GM18502 (cell line): ENCODE data around the gene CHCHD6.

ENCODE experiments used
- ATAC-seq: cut with Tn5 transposase; IDR thresholded peaks from one replicate; pipeline ENCODE4 v1.9.1; 2021; ENCODE audit warnings: mild to moderate bottlenecking; ENCODE audit not compliant: unreplicated experiment, poor library complexity

CHCHD6 gene

GRCh38 chr3:126668450-126669401 lies 35.3 kb upstream of the CHCHD6 start:
- ATAC-seq, result no peak

- no peak for ATAC-seq
Measured at GRCh38 chr3:126671521-126671920, 32.5 kb upstream of the CHCHD6 start.

GRCh38 chr3:126672340-126672739 lies 31.7 kb upstream of the CHCHD6 start:
- ATAC-seq, result no peak

DNA sequence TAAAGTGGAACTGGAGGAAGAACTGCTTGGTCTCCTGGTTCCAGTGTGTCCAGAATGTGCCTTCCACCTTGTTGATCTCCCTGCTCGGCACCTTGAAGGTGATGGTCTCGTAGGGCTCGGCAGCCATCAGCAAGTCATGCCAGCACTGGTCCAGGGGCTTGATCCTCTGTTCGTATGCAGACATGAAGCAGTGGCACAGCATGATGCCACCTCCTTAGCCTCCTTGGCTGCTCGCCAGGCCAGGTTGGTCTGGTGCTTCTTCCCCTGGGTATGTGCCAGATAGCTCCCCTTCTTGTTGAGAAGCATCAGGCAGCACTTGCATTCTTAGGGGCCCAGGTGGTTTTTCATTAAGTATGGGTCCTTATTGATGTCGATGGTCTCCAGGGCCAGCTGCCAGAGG lies 31.3 kb upstream of the CHCHD6 start:
- no peak for ATAC-seq

- no peak for ATAC-seq
Measured at GRCh38 chr3:126676919-126677705, 26.9 kb upstream of the CHCHD6 start.

GRCh38 chr3:126677862-126678503 lies 26.1 kb upstream of the CHCHD6 start:
- no peak for ATAC-seq

DNA sequence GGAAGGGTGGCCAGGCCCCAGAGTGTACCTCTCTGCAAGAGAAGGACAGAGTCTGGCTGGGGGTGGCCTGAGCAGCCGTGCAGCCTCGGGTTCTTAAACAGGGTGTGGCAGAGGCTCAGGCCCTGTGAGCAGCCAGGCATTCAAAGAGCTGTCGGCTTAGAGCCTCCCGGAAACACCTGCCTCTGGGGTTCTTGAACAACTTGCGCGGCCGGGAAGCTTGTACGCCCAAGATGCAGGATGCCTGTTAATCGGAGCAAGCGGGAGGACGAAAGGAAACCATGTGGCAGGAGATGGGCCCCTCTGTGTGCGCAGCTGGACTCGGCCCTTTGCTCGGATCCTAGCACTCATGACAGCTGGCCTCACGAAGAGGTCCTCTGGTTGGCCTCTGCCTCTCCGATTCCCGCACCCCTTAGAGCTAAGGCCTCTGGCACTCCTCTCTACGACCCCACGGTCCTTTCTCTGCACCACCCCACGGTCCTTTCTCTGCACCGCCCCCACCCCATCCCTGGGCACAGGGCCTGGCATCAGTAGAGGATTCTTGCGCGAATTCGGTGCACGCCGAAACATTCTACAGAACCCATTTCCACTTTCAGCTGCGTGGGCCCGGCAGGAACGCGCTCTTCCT lies 25.2 kb upstream of the CHCHD6 start:
- ATAC-seq, result no peak

DNA sequence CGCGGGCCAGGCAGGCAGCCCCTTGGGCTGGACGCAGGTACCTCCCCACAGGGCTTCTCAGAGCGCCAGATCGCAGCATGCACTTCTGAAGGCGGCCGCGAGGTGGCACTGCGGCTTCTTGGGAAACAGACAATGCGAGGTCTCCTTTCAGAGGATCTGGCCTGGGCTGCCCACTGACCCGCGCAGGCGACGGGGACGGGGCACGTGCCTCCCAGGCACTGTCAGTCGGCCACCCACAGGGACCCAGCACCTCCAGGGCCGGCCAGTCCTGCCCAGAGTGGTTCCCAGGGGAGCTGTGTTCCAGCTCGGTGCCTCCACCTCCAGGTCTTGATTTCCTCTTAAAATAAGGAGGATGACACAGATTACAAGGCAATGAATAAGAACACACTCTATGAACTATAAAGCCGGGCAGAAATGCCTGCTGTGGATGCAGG lies 24.7 kb upstream of the CHCHD6 start:
- ATAC-seq, result no peak

DNA sequence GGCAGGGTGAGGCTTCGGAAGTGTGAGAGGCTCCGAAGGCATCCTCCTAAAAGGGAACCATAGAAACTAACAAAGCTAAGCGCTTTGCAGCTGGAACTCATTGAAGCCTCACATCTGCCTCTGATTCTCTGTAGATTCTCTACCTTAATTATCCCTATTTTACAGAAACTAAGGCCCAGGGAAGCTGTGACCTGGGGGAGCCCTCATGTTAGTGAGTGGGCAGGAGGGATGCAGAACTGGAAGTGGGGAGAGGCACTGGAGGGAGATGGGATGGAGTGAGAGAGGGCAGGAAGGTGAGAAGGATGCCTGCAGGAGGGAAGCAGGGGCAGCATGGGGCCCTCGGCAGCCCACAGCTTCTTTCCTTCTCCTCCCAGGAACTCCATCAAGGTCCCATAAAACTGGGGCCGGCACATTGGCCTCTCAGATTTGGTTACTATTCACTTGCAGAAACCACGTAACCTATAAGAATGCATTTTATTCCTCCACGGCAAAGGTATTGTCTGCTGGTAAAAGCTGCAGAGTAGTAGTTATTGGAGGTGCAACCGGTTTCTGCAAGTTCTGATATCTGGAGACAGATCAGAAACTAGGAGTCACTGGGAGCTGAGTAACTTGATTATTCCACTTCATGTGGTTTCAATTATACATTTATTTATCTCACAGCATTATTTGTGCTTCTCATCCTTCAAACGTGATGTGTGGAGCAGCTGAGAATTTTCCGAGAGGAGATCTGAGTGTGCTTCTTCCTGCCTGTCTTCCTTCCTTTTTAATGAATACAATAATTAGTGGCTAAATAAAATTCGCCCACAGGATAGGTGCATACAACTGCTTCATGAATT lies 24.0 kb upstream of the CHCHD6 start:
- no peak for ATAC-seq

DNA sequence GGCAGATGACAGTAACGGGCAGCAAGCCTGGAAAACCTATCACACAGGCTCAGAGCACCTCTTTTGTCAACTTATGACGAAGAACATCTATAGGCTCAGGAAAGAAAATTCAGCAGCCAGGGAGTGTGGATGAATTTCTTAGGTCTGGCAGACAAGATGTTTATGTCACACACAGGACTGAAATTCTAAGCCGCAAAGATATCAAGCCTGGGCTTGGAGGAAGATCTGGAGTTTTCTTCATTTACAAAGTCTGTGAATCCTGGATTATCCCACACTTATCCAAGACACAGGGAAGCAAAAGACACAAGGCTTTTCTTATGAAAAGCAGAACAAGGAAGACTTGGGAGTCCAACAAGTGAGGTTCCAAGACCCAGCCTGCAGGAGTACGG lies 23.4 kb upstream of the CHCHD6 start:
- no peak for ATAC-seq

- no peak for ATAC-seq
Measured at GRCh38 chr3:126682009-126682408, 22.0 kb upstream of the CHCHD6 start.

- ATAC-seq, result no peak
Measured at GRCh38 chr3:126683069-126683468, 21.0 kb upstream of the CHCHD6 start.

GRCh38 chr3:126684218-126684751 lies 19.8 kb upstream of the CHCHD6 start:
- ATAC-seq, result no peak

DNA sequence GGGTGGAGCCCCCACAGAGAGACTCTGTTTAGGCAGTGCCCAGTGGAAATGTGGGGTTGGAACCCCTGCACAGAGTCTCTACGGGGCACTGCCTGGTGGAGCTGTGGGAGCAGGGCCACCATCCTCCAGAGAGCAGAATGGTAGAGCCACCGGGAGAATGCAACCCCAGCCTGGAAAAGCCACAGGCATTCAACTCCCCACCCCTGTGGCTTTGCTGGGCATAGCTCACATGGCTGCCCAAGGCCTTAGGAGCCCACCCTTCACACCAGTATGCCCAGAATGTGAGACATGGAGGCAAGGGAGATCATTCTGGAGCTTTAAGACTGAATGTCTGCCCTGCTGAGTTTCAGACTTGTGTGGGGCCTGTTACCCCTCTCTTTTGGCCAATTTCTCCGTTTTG lies 19.0 kb upstream of the CHCHD6 start:
- no peak for ATAC-seq

- ATAC-seq, result no peak
Measured at GRCh38 chr3:126685493-126685892, 18.5 kb upstream of the CHCHD6 start.

DNA sequence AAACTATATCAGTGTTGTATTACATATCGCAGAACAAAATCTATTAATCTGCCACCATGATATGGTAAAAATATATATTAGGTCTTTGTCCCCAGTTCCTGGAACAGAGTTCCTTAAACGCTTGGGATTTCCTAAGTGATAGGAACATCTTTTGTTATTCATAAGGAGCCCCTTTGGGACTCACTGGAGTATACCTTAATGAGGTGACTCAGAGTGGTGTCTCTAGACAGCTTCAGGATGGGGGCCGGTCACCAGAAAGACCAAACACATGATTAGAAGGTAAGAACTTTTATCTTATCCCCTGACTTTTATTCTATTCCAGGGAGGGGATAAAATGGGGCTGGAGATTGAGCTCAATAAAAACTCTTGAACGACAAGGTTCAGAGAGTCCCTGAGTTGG lies 12.3 kb upstream of the CHCHD6 start:
- ATAC-seq, result no peak

DNA sequence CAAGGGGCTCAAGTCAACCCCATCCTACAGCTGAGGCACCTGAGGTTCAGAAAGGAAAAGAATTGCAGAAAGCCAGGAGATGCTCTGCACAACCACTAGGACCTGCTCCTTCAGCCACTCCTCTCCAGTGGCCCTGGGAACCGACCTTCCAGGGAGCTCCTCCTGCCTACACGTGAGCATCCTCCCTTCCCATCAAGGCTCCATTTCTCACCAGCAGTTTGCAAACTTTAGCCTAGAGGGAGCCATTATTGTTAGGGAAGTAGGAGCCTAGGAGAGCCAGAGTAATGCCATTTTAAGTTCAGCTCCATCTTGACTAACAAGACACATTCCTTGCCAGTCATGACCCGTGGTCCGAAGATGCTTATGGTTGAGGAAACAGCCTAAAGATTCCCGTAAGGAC lies 11.2 kb upstream of the CHCHD6 start:
- ATAC-seq, result no peak

GRCh38 chr3:126693921-126694320 lies 10.1 kb upstream of the CHCHD6 start:
- ATAC-seq, result no peak

DNA sequence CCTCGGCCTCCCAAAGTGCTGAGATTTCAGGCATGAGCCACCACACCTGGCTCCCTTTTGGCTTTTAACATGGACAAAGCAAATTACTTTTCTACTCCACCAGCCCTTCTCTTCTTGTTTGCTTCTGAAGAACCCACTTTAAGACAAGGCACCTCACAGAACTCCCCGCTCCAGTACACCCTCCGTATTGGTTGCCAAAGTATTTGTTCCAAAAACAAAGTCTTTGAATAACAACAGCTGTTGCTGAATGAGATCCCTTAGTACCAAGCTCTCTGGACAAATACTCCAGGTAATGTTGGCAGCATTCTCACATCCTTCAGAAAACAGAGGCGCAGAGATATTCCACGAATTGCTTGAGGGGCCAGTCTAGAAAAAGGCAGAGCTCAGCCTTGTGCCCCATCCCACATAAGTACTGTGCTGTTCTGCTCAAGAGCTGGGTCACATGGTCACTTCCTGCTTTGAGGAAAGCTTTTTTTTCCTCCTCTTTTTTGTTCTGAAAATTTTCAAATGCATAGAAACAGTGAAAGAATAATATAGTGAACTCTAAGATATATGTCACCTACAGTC lies 7.3 kb upstream of the CHCHD6 start:
- ATAC-seq, result no peak
